ENCODE measurements around the gene GP2.

The GP2 gene

GRCh38 chr16:20307240-20307671 lies 20.1 kb downstream of the GP2 start:
- Histone ChIP-seq H4K20me1 (ENCODE audit: insufficient read depth, low read length) (no peaks in the 10 kb centered on the region), H3K4me2 (ENCODE audit: insufficient read depth, low read length) (no peak overlapping the region), H3K27me3 (ENCODE audit: insufficient read depth, low read length, poor library complexity) (peaks cover 3% of the 10 kb centered on the region), H3K36me3 (ENCODE audit: insufficient read depth, low read length) (no peaks in the 10 kb centered on the region), H3K9me3 (ENCODE audit: insufficient read depth, low read length, severe bottlenecking) (no peaks in the 10 kb centered on the region), H3K4me1 (ENCODE audit: insufficient read depth, low read length) (no peaks in the 10 kb centered on the region), H3K4me3 (ENCODE audit: low read depth in 1 of 2, low read length in 2 of 2) (no peak overlapping the region), H2AFZ (ENCODE audit: low read depth, low read length) (no peak overlapping the region), H3K9ac (ENCODE audit: low read depth, low read length) (no peak overlapping the region), H3K79me2 (ENCODE audit: insufficient read depth, low read length) (no peaks in the 10 kb centered on the region), H3K27ac (ENCODE audit: low read length) (no peak overlapping the region)
- ATAC-seq (ENCODE audit: insufficient read depth, low read depth) (no peak), DNase-seq (no peak)
- TF ChIP-seq CTCF (IDR thresholded peaks at IDR 0.05; ENCODE audit: borderline replicate concordance, extremely low read depth, low read length, poor library complexity, severe bottlenecking), result no peak
- no peak for TF ChIP-seq EZH2 (IDR thresholded peaks at IDR 0.05; ENCODE audit: borderline replicate concordance, low read depth, low read length, severe bottlenecking)

- no peaks in the 10 kb centered on the region for H3K36me3 ChIP-seq (ENCODE audit: insufficient read depth, low read length)
- no peaks in the 10 kb centered on the region for H4K20me1 ChIP-seq (ENCODE audit: insufficient read depth, low read length)
- H3K27me3 ChIP-seq (ENCODE audit: insufficient read depth, low read length, poor library complexity), result peaks cover 3% of the 10 kb centered on the region
- H3K9ac ChIP-seq (ENCODE audit: low read depth, low read length), result no peak overlapping the region
- no peak overlapping the region for H3K27ac ChIP-seq (ENCODE audit: low read length)
- no peak overlapping the region for H3K4me3 ChIP-seq (ENCODE audit: low read depth in 1 of 2, low read length in 2 of 2)
- ATAC-seq (ENCODE audit: insufficient read depth, low read depth) (no peak), DNase-seq (no peak)
- TF ChIP-seq CTCF (IDR thresholded peaks at IDR 0.05; ENCODE audit: borderline replicate concordance, extremely low read depth, low read length, poor library complexity, severe bottlenecking), result no peak
- TF ChIP-seq EZH2 (IDR thresholded peaks at IDR 0.05; ENCODE audit: borderline replicate concordance, low read depth, low read length, severe bottlenecking), result no peak
- no peaks in the 10 kb centered on the region for H3K79me2 ChIP-seq (ENCODE audit: insufficient read depth, low read length)
- no peaks in the 10 kb centered on the region for H3K9me3 ChIP-seq (ENCODE audit: insufficient read depth, low read length, severe bottlenecking)
- H2AFZ ChIP-seq (ENCODE audit: low read depth, low read length), result no peak overlapping the region
- H3K4me1 ChIP-seq (ENCODE audit: insufficient read depth, low read length), result no peaks in the 10 kb centered on the region
- H3K4me2 ChIP-seq (ENCODE audit: insufficient read depth, low read length), result no peak overlapping the region
Observed at GRCh38 chr16:20306401-20306800, 20.9 kb downstream of the GP2 start.

- Histone ChIP-seq H3K4me3 (ENCODE audit: low read depth in 1 of 2, low read length in 2 of 2) (no peak overlapping the region), H3K9me3 (ENCODE audit: insufficient read depth, low read length, severe bottlenecking) (no peaks in the 10 kb centered on the region), H3K36me3 (ENCODE audit: insufficient read depth, low read length) (no peaks in the 10 kb centered on the region), H4K20me1 (ENCODE audit: insufficient read depth, low read length) (no peaks in the 10 kb centered on the region), H3K9ac (ENCODE audit: low read depth, low read length) (no peak overlapping the region), H3K27me3 (ENCODE audit: insufficient read depth, low read length, poor library complexity) (no peaks in the 10 kb centered on the region), H3K4me2 (ENCODE audit: insufficient read depth, low read length) (no peak overlapping the region), H3K4me1 (ENCODE audit: insufficient read depth, low read length) (no peaks in the 10 kb centered on the region), H2AFZ (ENCODE audit: low read depth, low read length) (no peak overlapping the region), H3K27ac (ENCODE audit: low read length) (no peak overlapping the region), H3K79me2 (ENCODE audit: insufficient read depth, low read length) (no peaks in the 10 kb centered on the region)
- DNase-seq, result no peak
- ATAC-seq (ENCODE audit: insufficient read depth, low read depth), result no peak
- TF ChIP-seq EZH2 (IDR thresholded peaks at IDR 0.05; ENCODE audit: borderline replicate concordance, low read depth, low read length, severe bottlenecking) (no peak), CTCF (IDR thresholded peaks at IDR 0.05; ENCODE audit: borderline replicate concordance, extremely low read depth, low read length, poor library complexity, severe bottlenecking) (no peak)
Observed at GRCh38 chr16:20303012-20303411, 24.3 kb downstream of the GP2 start.

- ATAC-seq (ENCODE audit: insufficient read depth, low read depth) (no peak), DNase-seq (no peak)
- H3K79me2 ChIP-seq (ENCODE audit: insufficient read depth, low read length), result no peaks in the 10 kb centered on the region
- H3K27me3 ChIP-seq (ENCODE audit: insufficient read depth, low read length, poor library complexity), result no peaks in the 10 kb centered on the region
- no peaks in the 10 kb centered on the region for H3K36me3 ChIP-seq (ENCODE audit: insufficient read depth, low read length)
- H3K4me2 ChIP-seq (ENCODE audit: insufficient read depth, low read length), result no peak overlapping the region
- H3K4me1 ChIP-seq (ENCODE audit: insufficient read depth, low read length), result no peaks in the 10 kb centered on the region
- H3K27ac ChIP-seq (ENCODE audit: low read length), result no peak overlapping the region
- H3K9ac ChIP-seq (ENCODE audit: low read depth, low read length), result no peak overlapping the region
- TF ChIP-seq EZH2 (IDR thresholded peaks at IDR 0.05; ENCODE audit: borderline replicate concordance, low read depth, low read length, severe bottlenecking), result no peak
- TF ChIP-seq CTCF (IDR thresholded peaks at IDR 0.05; ENCODE audit: borderline replicate concordance, extremely low read depth, low read length, poor library complexity, severe bottlenecking), result no peak
- no peaks in the 10 kb centered on the region for H4K20me1 ChIP-seq (ENCODE audit: insufficient read depth, low read length)
- H3K9me3 ChIP-seq (ENCODE audit: insufficient read depth, low read length, severe bottlenecking), result no peaks in the 10 kb centered on the region
- no peak overlapping the region for H3K4me3 ChIP-seq (ENCODE audit: low read depth in 1 of 2, low read length in 2 of 2)
- H2AFZ ChIP-seq (ENCODE audit: low read depth, low read length), result no peak overlapping the region
Observed at GRCh38 chr16:20302389-20302788, 24.9 kb downstream of the GP2 start.

Data from DND-41 (cell line).